GM12874 (cell line): ENCODE results near the gene DSCAM.

Source experiments
- TF ChIP-seq, protein P1 (sequence below): IDR thresholded peaks from 2 replicates; pipeline ENCODE4 v1.5.1; 2011; ENCODE audit warnings: low read depth, mild to moderate bottlenecking, control low read depth, low read length, moderate library complexity; ENCODE audit not compliant: insufficient read depth

The DSCAM gene

GRCh38 chr21:40567501-40567900, 279.5 kb downstream of the DSCAM start:
- TF ChIP-seq, protein P1, sequence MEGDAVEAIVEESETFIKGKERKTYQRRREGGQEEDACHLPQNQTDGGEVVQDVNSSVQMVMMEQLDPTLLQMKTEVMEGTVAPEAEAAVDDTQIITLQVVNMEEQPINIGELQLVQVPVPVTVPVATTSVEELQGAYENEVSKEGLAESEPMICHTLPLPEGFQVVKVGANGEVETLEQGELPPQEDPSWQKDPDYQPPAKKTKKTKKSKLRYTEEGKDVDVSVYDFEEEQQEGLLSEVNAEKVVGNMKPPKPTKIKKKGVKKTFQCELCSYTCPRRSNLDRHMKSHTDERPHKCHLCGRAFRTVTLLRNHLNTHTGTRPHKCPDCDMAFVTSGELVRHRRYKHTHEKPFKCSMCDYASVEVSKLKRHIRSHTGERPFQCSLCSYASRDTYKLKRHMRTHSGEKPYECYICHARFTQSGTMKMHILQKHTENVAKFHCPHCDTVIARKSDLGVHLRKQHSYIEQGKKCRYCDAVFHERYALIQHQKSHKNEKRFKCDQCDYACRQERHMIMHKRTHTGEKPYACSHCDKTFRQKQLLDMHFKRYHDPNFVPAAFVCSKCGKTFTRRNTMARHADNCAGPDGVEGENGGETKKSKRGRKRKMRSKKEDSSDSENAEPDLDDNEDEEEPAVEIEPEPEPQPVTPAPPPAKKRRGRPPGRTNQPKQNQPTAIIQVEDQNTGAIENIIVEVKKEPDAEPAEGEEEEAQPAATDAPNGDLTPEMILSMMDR = no peak

DNA sequence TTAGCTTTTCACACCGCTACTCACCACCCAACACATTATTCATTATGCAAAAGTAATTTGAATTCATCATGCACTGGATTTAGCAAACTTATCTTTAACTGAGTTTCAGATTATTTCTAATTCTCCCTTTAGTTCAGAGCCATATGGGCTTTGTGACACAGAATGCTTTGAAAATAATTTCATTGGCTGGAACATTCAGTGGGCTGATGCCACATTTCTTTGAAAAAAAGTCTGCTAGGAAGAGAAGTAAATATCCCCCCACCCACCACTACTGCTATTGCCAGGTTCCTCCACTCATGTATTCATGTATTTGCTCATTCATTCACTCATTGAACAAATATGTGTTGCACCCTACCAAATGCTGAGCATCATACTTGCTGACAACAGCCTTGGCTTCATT, 280.5 kb downstream of the DSCAM start:
- TF ChIP-seq, protein P1 = no peak

GRCh38 chr21:40564318-40564717, 282.6 kb downstream of the DSCAM start:
- TF ChIP-seq, protein P1 = no peak

GRCh38 chr21:40563900-40564299, 283.1 kb downstream of the DSCAM start:
- TF ChIP-seq, protein P1 = no peak

GRCh38 chr21:40562242-40563002, 284.5 kb downstream of the DSCAM start:
- TF ChIP-seq, protein P1 = no peak

GRCh38 chr21:40556442-40556968, 290.5 kb downstream of the DSCAM start:
- TF ChIP-seq, protein P1 = no peak

- TF ChIP-seq, protein P1 = no peak
These were observed 291.9 kb downstream of the DSCAM start for GRCh38 chr21:40555021-40555528.
